Prostate gland (tissue), 2 donors: ENCODE data around the gene MXD4. TPM values are rescaled to one million over a fixed set of nuclear protein-coding genes. Genes with fewer than 3 reads are reported as not detected.
A peak's percentile ranks its signal among the peaks of the same experiment; 100 is the strongest.

Source experiments
- DNase-seq: peaks from one replicate; pipeline ENCODE4 v3.0.0-alpha.2; 2019; ENCODE audit warnings: low spot score
- H3K27ac ChIP-seq, 2 donors: fragments of 200-600 bp; sonication (generic); 2 replicates each; pipeline ENCODE4 v1.5.1; 2017 to 2019
- H3K27me3 ChIP-seq: fragments of 200-600 bp; sonication (generic); replicated peaks from 2 replicates; pipeline ENCODE4 v1.5.1; 2019; ENCODE audit not compliant: insufficient read depth
- H3K36me3 ChIP-seq, 2 donors: fragments of 200-600 bp; sonication (generic); 1 replicate in 1 of 2; 2 replicates in 1 of 2; pipeline versions ENCODE4 v1.5.1 to v1.8.1; 2017 to 2019
- H3K4me1 ChIP-seq: fragments of 200-600 bp; sonication (generic); replicated peaks from 2 replicates; pipeline ENCODE4 v1.5.1; 2019
- H3K4me3 ChIP-seq, 2 donors: fragments of 200-600 bp; sonication (generic); 2 replicates each; pipeline ENCODE4 v1.5.1; 2017 to 2019
- H3K9me3 ChIP-seq: fragments of 200-600 bp; sonication (generic); 2 replicates; pipeline ENCODE4 v1.5.1; 2017
- POLR2A ChIP-seq: fragments of 450-650 bp; IDR thresholded peaks from one replicate; pipeline ENCODE4 v1.6.1; 2016; ENCODE audit warnings: antibody characterized with exemption, mild to moderate bottlenecking
- POLR2AphosphoS5 ChIP-seq: sonication (generic); formaldehyde crosslinking; IDR thresholded peaks from one replicate; pipeline ENCODE4 v1.6.1; 2017; ENCODE audit warnings: antibody characterized with exemption
- WGBS: methylation state at CpG from one replicate; pipeline ENCODE4 v1.1.5; 2018; 5-methylcytosine and 5-hydroxymethylcytosine counted together
- intact Hi-C: fragments of 100-400 bp; cut with DNase I; formaldehyde crosslinking; loops from one replicate; pipeline ENCODE4 v1.14.2; 2022
- total RNA-seq, 2 donors: library from RNA; depleted of rRNA; stranded (reverse); fragments of >200 nt; gene quantifications; one replicate each; pipeline ENCODE4 v1.1.0, GENCODE V29; 2016
- TF ChIP-seq, protein P1 (sequence below), 4 experiments: fragments of 200-600 bp in 2 of 4; fragments of 450-650 bp in 2 of 4; sonication (generic) in 2 of 4; IDR thresholded peaks; 1 replicate in 3 of 4; 2 replicates in 1 of 4; pipeline ENCODE4 v1.5.1; 2016 to 2019; ENCODE audit warnings: antibody characterized with exemption in 4 of 4, mild to moderate bottlenecking in 2 of 4, moderate library complexity in 2 of 4

The MXD4 gene
- total RNA-seq, 2 donors from 2014 or later: 63.4 to 81.1 TPM

GRCh38 chr4:2248821-2249261, 13.1 kb downstream of the MXD4 start:
- intact Hi-C loops: loop anchor here (10.0 kb wide), 2 partner anchors 506 to 534 kb away; partner anchors contain the start of genes SLBP and TNIP2
- TF ChIP-seq, protein P1, sequence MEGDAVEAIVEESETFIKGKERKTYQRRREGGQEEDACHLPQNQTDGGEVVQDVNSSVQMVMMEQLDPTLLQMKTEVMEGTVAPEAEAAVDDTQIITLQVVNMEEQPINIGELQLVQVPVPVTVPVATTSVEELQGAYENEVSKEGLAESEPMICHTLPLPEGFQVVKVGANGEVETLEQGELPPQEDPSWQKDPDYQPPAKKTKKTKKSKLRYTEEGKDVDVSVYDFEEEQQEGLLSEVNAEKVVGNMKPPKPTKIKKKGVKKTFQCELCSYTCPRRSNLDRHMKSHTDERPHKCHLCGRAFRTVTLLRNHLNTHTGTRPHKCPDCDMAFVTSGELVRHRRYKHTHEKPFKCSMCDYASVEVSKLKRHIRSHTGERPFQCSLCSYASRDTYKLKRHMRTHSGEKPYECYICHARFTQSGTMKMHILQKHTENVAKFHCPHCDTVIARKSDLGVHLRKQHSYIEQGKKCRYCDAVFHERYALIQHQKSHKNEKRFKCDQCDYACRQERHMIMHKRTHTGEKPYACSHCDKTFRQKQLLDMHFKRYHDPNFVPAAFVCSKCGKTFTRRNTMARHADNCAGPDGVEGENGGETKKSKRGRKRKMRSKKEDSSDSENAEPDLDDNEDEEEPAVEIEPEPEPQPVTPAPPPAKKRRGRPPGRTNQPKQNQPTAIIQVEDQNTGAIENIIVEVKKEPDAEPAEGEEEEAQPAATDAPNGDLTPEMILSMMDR (IDR thresholded peaks at IDR 0.05): no peak
- TF ChIP-seq POLR2A: no peak
- TF ChIP-seq POLR2AphosphoS5: no peak
- WGBS: 66% methylated on average over 10 of the region's 10 CpGs
- Histone ChIP-seq H3K4me1 (no peaks in the 10 kb centered on the region), H3K4me3 (no peak overlapping the region), H3K9me3 (no peaks in the 10 kb centered on the region), H3K27me3 (no peaks in the 10 kb centered on the region), H3K36me3 (peaks cover 10 to 14% of the 10 kb centered on the region in 2 donors), H3K27ac (no peak overlapping the region)
- peak; percentile 2 for DNase-seq

- intact Hi-C loops: loop anchor here (10.0 kb wide), 2 partner anchors 507 to 533 kb away; partner anchors contain the start of genes SLBP and TNIP2
- 86% methylated on average over 20 of the region's 21 CpGs for WGBS
Observed at GRCh38 chr4:2248044-2248780, 13.7 kb downstream of the MXD4 start.

DNA sequence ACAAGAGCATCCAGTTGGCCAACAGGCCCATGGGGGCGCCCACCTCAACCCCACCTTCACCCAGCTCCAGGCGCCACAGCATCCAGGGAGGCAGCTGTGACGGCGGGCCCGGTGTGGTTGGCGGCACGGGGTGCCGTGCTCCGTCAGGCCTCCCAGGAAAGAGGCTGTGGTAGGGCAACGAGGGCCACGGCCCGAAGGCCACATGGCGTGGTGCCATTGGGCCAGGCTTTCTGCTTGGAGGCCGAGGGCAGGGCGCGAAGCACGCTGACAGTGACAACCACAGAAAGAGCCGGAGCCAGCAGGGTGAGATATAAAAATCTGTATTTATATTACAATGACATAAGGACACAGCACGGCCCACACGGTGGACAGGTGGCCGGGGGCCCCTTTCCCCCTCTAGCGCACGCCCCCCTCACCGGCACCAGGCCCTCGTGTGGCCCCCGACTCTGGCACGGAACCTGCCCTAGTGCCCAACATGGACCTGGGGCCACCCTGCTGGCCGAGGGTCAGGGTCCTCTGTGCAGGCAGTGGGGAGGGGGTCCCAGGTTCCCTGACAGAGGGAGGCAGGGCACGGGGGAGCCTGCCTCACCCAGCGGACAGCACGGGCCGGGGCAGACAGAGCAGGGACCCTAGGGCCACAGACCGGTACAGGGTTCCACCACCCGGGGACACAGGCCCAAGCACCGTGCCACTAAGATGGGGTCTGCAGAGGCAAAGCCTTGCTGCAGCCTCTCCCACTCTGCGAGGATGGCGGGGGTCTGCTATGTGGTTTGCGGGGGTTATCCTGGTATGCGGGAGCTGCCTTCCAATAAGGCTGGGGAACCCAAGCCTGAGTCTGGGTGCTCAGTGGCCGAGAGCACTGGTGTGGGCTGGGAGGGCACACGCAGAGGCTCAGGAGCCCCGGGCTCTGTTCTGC, 14.5 kb downstream of the MXD4 start:
- DNase-seq: no peak
- intact Hi-C loops: loop anchor here (10.0 kb wide), 2 partner anchors 507 to 533 kb away; partner anchors contain the start of genes SLBP and TNIP2
- no peak overlapping the region for H3K4me3 ChIP-seq
- H3K27ac ChIP-seq: no peak overlapping the region
- TF ChIP-seq, protein P1 (IDR thresholded peaks at IDR 0.05): no peak
- TF ChIP-seq POLR2AphosphoS5: no peak
- no peak for TF ChIP-seq POLR2A
- peaks cover 10 to 14% of the 10 kb centered on the region in 2 donors for H3K36me3 ChIP-seq
- WGBS: 88% methylated on average over 33 of the region's 42 CpGs
- H3K27me3 ChIP-seq: no peaks in the 10 kb centered on the region
- no peaks in the 10 kb centered on the region for H3K9me3 ChIP-seq
- no peaks in the 10 kb centered on the region for H3K4me1 ChIP-seq

More at GRCh38 chr4:2248044-2248780, 13.7 kb downstream of the MXD4 start:
- no peak for DNase-seq
- TF ChIP-seq, protein P1 (IDR thresholded peaks at IDR 0.05): no peak
- TF ChIP-seq POLR2AphosphoS5: no peak
- no peak for TF ChIP-seq POLR2A
- no peak overlapping the region for H3K4me3 ChIP-seq
- no peak overlapping the region for H3K27ac ChIP-seq
- peaks cover 10 to 14% of the 10 kb centered on the region in 2 donors for H3K36me3 ChIP-seq
- H3K9me3 ChIP-seq: no peaks in the 10 kb centered on the region
- H3K4me1 ChIP-seq: no peaks in the 10 kb centered on the region
- H3K27me3 ChIP-seq: no peaks in the 10 kb centered on the region

GRCh38 chr4:2246384-2247127, 15.4 kb downstream of the MXD4 start:
- Histone ChIP-seq H3K27ac (no peak overlapping the region), H3K36me3 (peaks cover 10 to 12% of the 10 kb centered on the region in 2 donors), H3K4me1 (no peaks in the 10 kb centered on the region), H3K9me3 (no peaks in the 10 kb centered on the region), H3K4me3 (no peak overlapping the region), H3K27me3 (no peaks in the 10 kb centered on the region)
- TF ChIP-seq POLR2AphosphoS5: no peak
- TF ChIP-seq, protein P1 (IDR thresholded peaks at IDR 0.05): no peak
- no peak for TF ChIP-seq POLR2A
- intact Hi-C loops: loop anchor here (10.0 kb wide), 2 partner anchors 508 to 532 kb away; partner anchors contain the start of genes SLBP and TNIP2
- no peak for DNase-seq
- WGBS: 88% methylated on average over 10 of the region's 19 CpGs
